Endothelial cell of umbilical vein (primary cell): ENCODE measurements around the gene INPP5A.

Experiments
- EZH2 ChIP-seq: IDR thresholded peaks from 2 replicates; pipeline ENCODE4 v1.6.1; 2012; ENCODE audit warnings: borderline replicate concordance, low read depth, mild to moderate bottlenecking, moderate library complexity, low read length, inconsistent platforms; ENCODE audit not compliant: severe bottlenecking
- GATA2 ChIP-seq: IDR thresholded peaks from 2 replicates; pipeline ENCODE4 v1.7.0; 2011; ENCODE audit warnings: low read depth, mild to moderate bottlenecking, moderate library complexity, mixed read lengths, low read length; ENCODE audit not compliant: insufficient read length, insufficient read depth
- JUN ChIP-seq: IDR thresholded peaks from 2 replicates; pipeline ENCODE4 v1.6.1; 2011; ENCODE audit warnings: borderline replicate concordance, low read depth; ENCODE audit not compliant: insufficient read length, insufficient read depth
- MYC ChIP-seq: IDR thresholded peaks from one replicate; pipeline ENCODE4 v1.6.1; 2011; ENCODE audit warnings: mild to moderate bottlenecking, low read depth, low read length
- POLR2A ChIP-seq: IDR thresholded peaks from 2 replicates; pipeline ENCODE4 v1.6.1; 2012; ENCODE audit warnings: low read depth, mild to moderate bottlenecking, control low read depth, low read length
- POLR2AphosphoS5 ChIP-seq: IDR thresholded peaks from 2 replicates; pipeline ENCODE4 v1.6.1; 2012; ENCODE audit warnings: low read depth, mild to moderate bottlenecking, control low read depth, low read length, moderate library complexity; ENCODE audit not compliant: insufficient read depth
- TF ChIP-seq, protein P1 (sequence below), 2 donors: IDR thresholded peaks; 1 replicate in 1 of 2; 2 replicates in 1 of 2; pipeline ENCODE4 v1.5.1; 2011; ENCODE audit warnings: low read length in 2 of 2, mild to moderate bottlenecking in 2 of 2, moderate library complexity in 2 of 2, control low read depth in 1 of 2, inconsistent platforms in 1 of 2, low read depth in 1 of 2; ENCODE audit not compliant: insufficient read depth in 1 of 2; ENCODE audit errors: extremely low read depth in 1 of 2
- TF ChIP-seq, protein P2 (sequence below): IDR thresholded peaks from 2 replicates; pipeline ENCODE4 v1.6.1; 2011; ENCODE audit not compliant: insufficient read depth, insufficient read length

DNA sequence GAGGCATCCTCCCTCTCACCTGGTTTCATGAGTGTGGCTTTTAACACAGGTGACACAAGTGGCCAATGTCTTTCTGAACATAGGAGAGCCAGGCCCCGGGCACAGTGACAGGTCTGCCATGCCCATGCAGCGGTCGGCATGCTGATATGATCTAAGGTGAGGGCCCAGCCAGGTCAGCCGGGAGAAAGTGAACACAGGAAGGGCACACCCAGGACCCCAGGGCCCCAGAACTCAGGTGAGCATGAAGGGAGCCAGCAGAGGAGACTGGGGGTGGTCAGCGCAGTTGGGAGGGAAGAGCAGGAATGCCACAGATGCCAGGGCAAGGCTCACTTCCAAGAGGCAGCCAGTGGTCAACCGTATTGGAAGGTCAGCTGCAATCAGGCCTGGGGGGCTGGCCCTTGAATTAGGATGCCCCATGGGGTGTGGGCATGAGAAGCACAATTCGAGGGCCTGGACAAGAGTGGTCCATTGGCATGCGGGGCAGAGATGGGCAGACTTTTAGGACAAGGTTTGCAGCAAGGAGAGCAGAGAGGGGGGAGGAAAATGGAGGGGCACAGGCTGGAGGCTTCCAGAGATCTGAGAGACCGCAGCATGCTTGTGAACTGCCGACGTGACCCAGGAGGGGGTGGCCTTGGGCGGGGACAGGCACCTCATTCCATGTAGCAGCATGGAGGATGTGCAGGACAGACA lies 3.9 kb upstream of the INPP5A start:
- TF ChIP-seq POLR2AphosphoS5 (no peak), POLR2A (no peak), EZH2 (no peak), MYC (no peak), JUN (no peak), GATA2 (no peak)
- TF ChIP-seq, protein P1, sequence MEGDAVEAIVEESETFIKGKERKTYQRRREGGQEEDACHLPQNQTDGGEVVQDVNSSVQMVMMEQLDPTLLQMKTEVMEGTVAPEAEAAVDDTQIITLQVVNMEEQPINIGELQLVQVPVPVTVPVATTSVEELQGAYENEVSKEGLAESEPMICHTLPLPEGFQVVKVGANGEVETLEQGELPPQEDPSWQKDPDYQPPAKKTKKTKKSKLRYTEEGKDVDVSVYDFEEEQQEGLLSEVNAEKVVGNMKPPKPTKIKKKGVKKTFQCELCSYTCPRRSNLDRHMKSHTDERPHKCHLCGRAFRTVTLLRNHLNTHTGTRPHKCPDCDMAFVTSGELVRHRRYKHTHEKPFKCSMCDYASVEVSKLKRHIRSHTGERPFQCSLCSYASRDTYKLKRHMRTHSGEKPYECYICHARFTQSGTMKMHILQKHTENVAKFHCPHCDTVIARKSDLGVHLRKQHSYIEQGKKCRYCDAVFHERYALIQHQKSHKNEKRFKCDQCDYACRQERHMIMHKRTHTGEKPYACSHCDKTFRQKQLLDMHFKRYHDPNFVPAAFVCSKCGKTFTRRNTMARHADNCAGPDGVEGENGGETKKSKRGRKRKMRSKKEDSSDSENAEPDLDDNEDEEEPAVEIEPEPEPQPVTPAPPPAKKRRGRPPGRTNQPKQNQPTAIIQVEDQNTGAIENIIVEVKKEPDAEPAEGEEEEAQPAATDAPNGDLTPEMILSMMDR (IDR thresholded peaks at IDR 0.05; ENCODE audit: extremely low read depth in 1 of 2, insufficient read depth in 1 of 2, low read depth in 1 of 2, low read length in 2 of 2): no peak
- TF ChIP-seq, protein P2, sequence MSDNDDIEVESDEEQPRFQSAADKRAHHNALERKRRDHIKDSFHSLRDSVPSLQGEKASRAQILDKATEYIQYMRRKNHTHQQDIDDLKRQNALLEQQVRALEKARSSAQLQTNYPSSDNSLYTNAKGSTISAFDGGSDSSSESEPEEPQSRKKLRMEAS: no peak
